GM19324 (cell line): Measurements from ENCODE around the gene SORT1.

ENCODE experiments used
- ATAC-seq: cut with Tn5 transposase; IDR thresholded peaks from one replicate; pipeline ENCODE4 v1.9.1; 2021; ENCODE audit warnings: mild to moderate bottlenecking, moderate library complexity; ENCODE audit not compliant: unreplicated experiment, low FRiP score

SORT1 gene

GRCh38 chr1:109279615-109280278, 118.0 kb downstream of the SORT1 start:
- ATAC-seq: no peak

GRCh38 chr1:109277434-109278204, 120.1 kb downstream of the SORT1 start:
- ATAC-seq: no peak

GRCh38 chr1:109275706-109276345, 121.9 kb downstream of the SORT1 start:
- ATAC-seq: no peak

GRCh38 chr1:109274533-109275476, 122.9 kb downstream of the SORT1 start:
- no peak for ATAC-seq

- ATAC-seq: no peak
Observed at GRCh38 chr1:109273570-109274288, 124.0 kb downstream of the SORT1 start.

- no peak for ATAC-seq
Observed at GRCh38 chr1:109272831-109273547, 124.7 kb downstream of the SORT1 start.

- ATAC-seq: no peak
Observed at GRCh38 chr1:109272021-109272799, 125.5 kb downstream of the SORT1 start.

- ATAC-seq: no peak
Observed at GRCh38 chr1:109271458-109271857, 126.3 kb downstream of the SORT1 start.

GRCh38 chr1:109270623-109271317, 126.9 kb downstream of the SORT1 start:
- no peak for ATAC-seq

GRCh38 chr1:109269981-109270622, 127.6 kb downstream of the SORT1 start:
- no peak for ATAC-seq

- ATAC-seq: no peak
Observed at GRCh38 chr1:109269212-109269980, 128.3 kb downstream of the SORT1 start.

GRCh38 chr1:109268431-109269211, 129.1 kb downstream of the SORT1 start:
- ATAC-seq: no peak

GRCh38 chr1:109267743-109268300, 129.9 kb downstream of the SORT1 start:
- ATAC-seq: no peak

- ATAC-seq: no peak
Observed at GRCh38 chr1:109266965-109267364, 130.8 kb downstream of the SORT1 start.

- no peak for ATAC-seq
Observed at GRCh38 chr1:109265741-109266330, 131.9 kb downstream of the SORT1 start.
